K562 (cell line): ENCODE measurements around the gene BICD1. TPM values are rescaled to one million over a fixed set of nuclear protein-coding genes. Genes with fewer than 3 reads are reported as not detected.
A peak's percentile ranks its signal among the peaks of the same experiment; 100 is the strongest.

Source experiments
- ADNP ChIP-seq: fragments of 200-800 bp; sonication (Bioruptor generic); IDR thresholded peaks from 2 replicates; pipeline ENCODE4 v1.6.1; 2016; ENCODE audit warnings: missing genetic modification characterization, missing compliant biosample characterization
- ARID4B ChIP-seq: sonication (generic); formaldehyde crosslinking; IDR thresholded peaks from 2 replicates; pipeline ENCODE4 v1.8.0; 2022; ENCODE audit warnings: mild to moderate bottlenecking, missing genetic modification reagents
- C11orf30 ChIP-seq: fragments of 450-650 bp; IDR thresholded peaks from 2 replicates; pipeline ENCODE4 v1.6.1; 2016; ENCODE audit warnings: low read depth, mild to moderate bottlenecking
- CHD2 ChIP-seq: IDR thresholded peaks from 2 replicates; pipeline ENCODE4 v1.6.1; 2011; ENCODE audit warnings: low read depth, low read length
- CREBBP ChIP-seq: IDR thresholded peaks from one replicate; pipeline ENCODE4 v1.6.1; 2012; ENCODE audit warnings: low read depth, mild to moderate bottlenecking, control low read depth, inconsistent platforms, low read length
- ELF2 ChIP-seq: fragments of 250-450 bp; sonication (Bioruptor Pico); IDR thresholded peaks from 2 replicates; pipeline ENCODE4 v1.5.0; 2021; ENCODE audit warnings: mild to moderate bottlenecking
- ELF4 ChIP-seq: fragments of 450-650 bp; formaldehyde crosslinking; IDR thresholded peaks from 2 replicates; pipeline ENCODE4 v1.4.0; 2022; ENCODE audit warnings: missing genetic modification characterization
- HMBOX1 ChIP-seq: sonication (generic); IDR thresholded peaks from 2 replicates; pipeline ENCODE4 v1.6.1; 2016
- KDM1A ChIP-seq, 2 experiments: fragments of 450-650 bp; IDR thresholded peaks; 2 replicates each; pipeline ENCODE4 v1.6.1; 2016; ENCODE audit warnings: mild to moderate bottlenecking in 2 of 2
- KLF10 ChIP-seq: fragments of 250-450 bp; sonication (Bioruptor Pico); IDR thresholded peaks from 2 replicates; pipeline ENCODE4 v1.6.1; 2021; ENCODE audit warnings: matching md5 sums
- MAFK ChIP-seq: IDR thresholded peaks from 2 replicates; pipeline ENCODE4 v1.6.1; 2011; ENCODE audit warnings: low read length, improper control_type of control experiment
- MCM5 ChIP-seq: fragments of 450-650 bp; IDR thresholded peaks from 2 replicates; pipeline ENCODE4 v1.6.1; 2016; ENCODE audit warnings: low read depth
- NFE2 ChIP-seq: IDR thresholded peaks from 2 replicates; pipeline ENCODE4 v1.6.1; 2014; ENCODE audit warnings: antibody characterized with exemption, low read depth
- NFXL1 ChIP-seq: fragments of 450-650 bp; formaldehyde crosslinking; IDR thresholded peaks from 2 replicates; pipeline ENCODE4 v1.4.0; 2021; ENCODE audit warnings: mild to moderate bottlenecking
- PHB2 ChIP-seq: fragments of 450-650 bp; IDR thresholded peaks from 2 replicates; pipeline ENCODE4 v1.6.1; 2017; ENCODE audit warnings: low read depth
- PML ChIP-seq: IDR thresholded peaks from 2 replicates; pipeline ENCODE4 v1.6.1; 2012; ENCODE audit warnings: low read length, inconsistent platforms
- RFX1 ChIP-seq: fragments of 450-650 bp; IDR thresholded peaks from 2 replicates; pipeline ENCODE4 v1.6.1; 2016; ENCODE audit warnings: mild to moderate bottlenecking, moderate library complexity
- SMAD3 ChIP-seq: fragments of 450-650 bp; formaldehyde crosslinking; conservative IDR thresholded peaks from 2 replicates; pipeline ENCODE4 v1.4.0; 2020; ENCODE audit warnings: mild to moderate bottlenecking
- USF1 ChIP-seq: sonication (generic); formaldehyde crosslinking; IDR thresholded peaks from 2 replicates; pipeline ENCODE4 v1.9.0; 2022; ENCODE audit warnings: mild to moderate bottlenecking, missing genetic modification reagents
- ZBTB1 ChIP-seq: sonication (generic); formaldehyde crosslinking; IDR thresholded peaks from 2 replicates; pipeline ENCODE4 v1.8.1; 2023; ENCODE audit warnings: missing genetic modification reagents, low read depth, mild to moderate bottlenecking, borderline replicate concordance
- ZBTB43 ChIP-seq: sonication (generic); formaldehyde crosslinking; IDR thresholded peaks from 2 replicates; pipeline ENCODE4 v1.8.0; 2023; ENCODE audit warnings: mild to moderate bottlenecking, missing genetic modification reagents
- ZNF311 ChIP-seq: fragments of 250-450 bp; sonication (Bioruptor Pico); IDR thresholded peaks from 2 replicates; pipeline ENCODE4 v1.4.0; 2020; ENCODE audit warnings: mild to moderate bottlenecking, moderate library complexity
- ZNF316 ChIP-seq: fragments of 450-650 bp; IDR thresholded peaks from 2 replicates; pipeline ENCODE4 v1.6.1; 2016
- ZNF408 ChIP-seq: fragments of 250-450 bp; sonication (Bioruptor Pico); IDR thresholded peaks from 2 replicates; pipeline ENCODE4 v1.4.0; 2020; ENCODE audit warnings: low read depth, mild to moderate bottlenecking, moderate library complexity
- ZNF780A ChIP-seq: fragments of 250-450 bp; sonication (Bioruptor Pico); IDR thresholded peaks from 2 replicates; pipeline ENCODE4 v1.5.0; 2021; ENCODE audit warnings: mild to moderate bottlenecking
- polyA plus RNA-seq, 8 experiments: library from polyadenylated mRNA; depleted of rRNA in 4 of 8; stranded (reverse) in 5 of 8; unstranded in 3 of 8; fragments of >200 nt; fragmentation: Nextera tagmentation in 2 of 8; fragmentation: Illumina TruSeq in 1 of 8; extraction: Ambion mirVana in 2 of 8; extraction: Trizol in 1 of 8; gene quantifications; 2 replicates each; pipeline versions ENCODE4 v1.2.1 to v1.2.3, GENCODE V29; 2011 to 2014; ENCODE audit warnings: inconsistent platforms in 1 of 8, missing spikeins in 1 of 8
- total RNA-seq, 7 experiments: library from RNA; depleted of rRNA in 6 of 7; stranded (reverse); fragments of >200 nt in 6 of 7; fragmentation: Illumina TruSeq in 2 of 7; extraction: Trizol in 2 of 7; gene quantifications; 2 replicates each; pipeline versions ENCODE4 v1.2.1 to v1.2.3, GENCODE V29; 2011 to 2021; ENCODE audit warnings: low replicate concordance in 1 of 7

Gene BICD1
- total and polyA plus RNA-seq, 9 of the 15 experiments (the other 6 are each of a cell fraction or from before 2014, with no cell fraction given): 3.5 to 21.1 (median 12.5) TPM

GRCh38 chr12:32110942-32111341, 4.3 kb downstream of the BICD1 start (continued):
- TF ChIP-seq ZBTB43 (CRISPR knock-in tag) (no peak), PHB2 (no peak), SMAD3 (no peak), C11orf30 (peak; percentile 85), PML (no peak), ELF2 (CRISPR knock-in tag) (no peak), KDM1A (IDR thresholded peaks at IDR 0.05) (no peak), MAFK (peak; percentile 39; the same call in 1 of the 2 replicates), MCM5 (no peak), ZNF780A (CRISPR knock-in tag) (no peak), NFXL1 (no peak), ADNP (no peak), ZNF311 (CRISPR knock-in tag) (no peak), ARID4B (no peak), NFE2 (peak; percentile 57), ZNF316 (peak; percentile 84), CREBBP (no peak), USF1 (CRISPR knock-in tag) (no peak), CHD2 (no peak), ELF4 (CRISPR knock-in tag) (no peak), HMBOX1 (no peak), RFX1 (no peak), ZBTB1 (CRISPR knock-in tag) (no peak), KLF10 (CRISPR knock-in tag) (no peak), ZNF408 (CRISPR knock-in tag) (no peak)
